IPS DF 6.9 (cell line): ENCODE results near the gene MT1H.

Source experiments
- DNase-seq: peaks from one replicate; pipeline ENCODE4 v3.0.0-alpha.2; 2013; ENCODE audit warnings: low read depth, low spot score
- H3K27ac ChIP-seq: one replicate; pipeline ENCODE4 v1.5.1; 2013; ENCODE audit warnings: low read length, control low read depth
- H3K27me3 ChIP-seq: 2 replicates; pipeline ENCODE4 v1.6.1; 2013; ENCODE audit warnings: mild to moderate bottlenecking, low read length; ENCODE audit not compliant: control insufficient read depth, insufficient read depth
- H3K36me3 ChIP-seq: 2 replicates; pipeline ENCODE4 v1.6.1; 2013; ENCODE audit warnings: low read length; ENCODE audit not compliant: control insufficient read depth, insufficient read depth
- H3K4me1 ChIP-seq: 2 replicates; pipeline ENCODE4 v1.6.1; 2013; ENCODE audit warnings: low read length; ENCODE audit not compliant: control insufficient read depth, insufficient read depth
- H3K4me3 ChIP-seq: 2 replicates; pipeline ENCODE4 v1.5.1; 2013; ENCODE audit warnings: mild to moderate bottlenecking, low read length
- H3K9me3 ChIP-seq: 2 replicates; pipeline ENCODE4 v1.6.1; 2013; ENCODE audit warnings: low read length, inconsistent platforms; ENCODE audit not compliant: control insufficient read depth, insufficient read depth
- WGBS: extraction: QIAGEN DNeasy Blood & Tissue Kit; methylation state at CpG from one replicate; pipeline ENCODE4 v1.1.7; 2013; ENCODE audit warnings: mixed read lengths, missing lambda C conversion rate; ENCODE audit not compliant: insufficient read length, insufficient coverage; 5-methylcytosine and 5-hydroxymethylcytosine counted together

MT1H gene

GRCh38 chr16:56684926-56685590 is 15.4 kb downstream of the MT1H start:
- DNase-seq: no peak
- Histone ChIP-seq H3K4me3 (no peak overlapping the region), H3K27ac (no peak overlapping the region), H3K36me3 (no peaks in the 10 kb centered on the region), H3K27me3 (peaks cover 2% of the 10 kb centered on the region; the same call in 1 of the 2 replicates), H3K4me1 (peaks cover 4% of the 10 kb centered on the region; the same call in 1 of the 2 replicates), H3K9me3 (no peaks in the 10 kb centered on the region)
- WGBS: no CpG with 5 or more reads among the region's 4 CpGs

GRCh38 chr16:56686758-56687157 is 17.1 kb downstream of the MT1H start:
- H3K36me3 ChIP-seq: no peaks in the 10 kb centered on the region
- WGBS: no CpG with 5 or more reads among the region's 7 CpGs
- no peaks in the 10 kb centered on the region for H3K9me3 ChIP-seq
- peaks cover 2% of the 10 kb centered on the region; the same call in 1 of the 2 replicates for H3K27me3 ChIP-seq
- H3K27ac ChIP-seq: no peak overlapping the region
- no peak for DNase-seq
- no peak overlapping the region for H3K4me3 ChIP-seq
- H3K4me1 ChIP-seq: peaks cover 4% of the 10 kb centered on the region; the same call in 1 of the 2 replicates

GRCh38 chr16:56688762-56689161 is 19.1 kb downstream of the MT1H start:
- no peaks in the 10 kb centered on the region for H3K36me3 ChIP-seq
- no peak overlapping the region for H3K27ac ChIP-seq
- no CpG with 5 or more reads among the region's 1 CpG for WGBS
- no peaks in the 10 kb centered on the region for H3K9me3 ChIP-seq
- DNase-seq: no peak
- no peaks in the 10 kb centered on the region for H3K4me1 ChIP-seq
- H3K27me3 ChIP-seq: no peaks in the 10 kb centered on the region
- no peak overlapping the region for H3K4me3 ChIP-seq

- Histone ChIP-seq H3K36me3 (no peaks in the 10 kb centered on the region), H3K27ac (no peak overlapping the region), H3K4me3 (no peak overlapping the region), H3K27me3 (no peaks in the 10 kb centered on the region), H3K9me3 (no peaks in the 10 kb centered on the region), H3K4me1 (no peaks in the 10 kb centered on the region)
- WGBS: no CpG with 5 or more reads among the region's 3 CpGs
- no peak for DNase-seq
Observed at GRCh38 chr16:56689171-56689570, 19.6 kb downstream of the MT1H start.

- Histone ChIP-seq H3K27me3 (no peaks in the 10 kb centered on the region), H3K27ac (no peak overlapping the region), H3K4me3 (no peak overlapping the region), H3K36me3 (no peaks in the 10 kb centered on the region), H3K4me1 (no peaks in the 10 kb centered on the region), H3K9me3 (no peaks in the 10 kb centered on the region)
- no peak for DNase-seq
- WGBS: no CpG with 5 or more reads among the region's 4 CpGs
Observed at GRCh38 chr16:56690420-56691122, 21.0 kb downstream of the MT1H start.

- H3K4me1 ChIP-seq: no peaks in the 10 kb centered on the region
- no peak for DNase-seq
- no peak overlapping the region for H3K27ac ChIP-seq
- H3K36me3 ChIP-seq: no peaks in the 10 kb centered on the region
- no peak overlapping the region for H3K4me3 ChIP-seq
- WGBS: no CpG with 5 or more reads among the region's 4 CpGs
- no peaks in the 10 kb centered on the region for H3K9me3 ChIP-seq
- no peaks in the 10 kb centered on the region for H3K27me3 ChIP-seq
Observed at GRCh38 chr16:56691885-56692284, 22.3 kb downstream of the MT1H start.

- H3K4me1 ChIP-seq: no peaks in the 10 kb centered on the region
- H3K27ac ChIP-seq: no peak overlapping the region
- no peak for DNase-seq
- no peaks in the 10 kb centered on the region for H3K36me3 ChIP-seq
- H3K4me3 ChIP-seq: no peak overlapping the region
- no peaks in the 10 kb centered on the region for H3K27me3 ChIP-seq
- WGBS: no CpG with 5 or more reads among the region's 1 CpG
- H3K9me3 ChIP-seq: peaks cover 2% of the 10 kb centered on the region; the same call in 1 of the 2 replicates
Observed at GRCh38 chr16:56695246-56695645, 25.6 kb downstream of the MT1H start.

- Histone ChIP-seq H3K4me1 (no peaks in the 10 kb centered on the region), H3K27ac (no peak overlapping the region), H3K36me3 (no peaks in the 10 kb centered on the region), H3K27me3 (no peaks in the 10 kb centered on the region), H3K9me3 (peaks cover 2% of the 10 kb centered on the region; the same call in 1 of the 2 replicates), H3K4me3 (no peak overlapping the region)
- DNase-seq: no peak
- WGBS: no CpG with 5 or more reads among the region's 5 CpGs
Observed at GRCh38 chr16:56697456-56698155, 28.0 kb downstream of the MT1H start.

GRCh38 chr16:56700195-56700594 is 30.6 kb downstream of the MT1H start:
- H3K4me1 ChIP-seq: no peaks in the 10 kb centered on the region
- no CpG with 5 or more reads among the region's 1 CpG for WGBS
- H3K27ac ChIP-seq: no peak overlapping the region
- no peaks in the 10 kb centered on the region for H3K36me3 ChIP-seq
- no peak for DNase-seq
- H3K27me3 ChIP-seq: no peaks in the 10 kb centered on the region
- H3K4me3 ChIP-seq: no peak overlapping the region
- H3K9me3 ChIP-seq: peaks cover 2% of the 10 kb centered on the region; the same call in 1 of the 2 replicates

- Histone ChIP-seq H3K4me1 (no peaks in the 10 kb centered on the region), H3K9me3 (peaks cover 2% of the 10 kb centered on the region; the same call in 1 of the 2 replicates), H3K27me3 (no peaks in the 10 kb centered on the region), H3K27ac (no peak overlapping the region), H3K36me3 (no peaks in the 10 kb centered on the region), H3K4me3 (no peak overlapping the region)
- DNase-seq: no peak
- WGBS: no CpG with 5 or more reads among the region's 1 CpG
Observed at GRCh38 chr16:56700631-56701030, 31.0 kb downstream of the MT1H start.
